HFFc6 (cell line): ENCODE measurements around the gene THSD7A. TPM values are rescaled to one million over a fixed set of nuclear protein-coding genes. Genes with fewer than 3 reads are reported as not detected.

Source experiments
- DNase-seq: peaks from one replicate; pipeline ENCODE4 v3.0.0-alpha.2; 2018
- H3K27ac Mint-ChIP-seq: 2 replicates; pipeline ENCODE4 v1.8.0; 2020; ENCODE audit warnings: mild to moderate bottlenecking, mixed read lengths
- H3K27me3 Mint-ChIP-seq: 2 replicates; pipeline ENCODE4 v1.8.0; 2021; ENCODE audit warnings: mild to moderate bottlenecking, moderate library complexity, mixed read lengths; ENCODE audit not compliant: insufficient read depth
- H3K36me3 Mint-ChIP-seq: 2 replicates; pipeline ENCODE4 v1.8.0; 2021; ENCODE audit warnings: low read depth, mixed read lengths
- H3K4me1 Mint-ChIP-seq: 2 replicates; pipeline ENCODE4 v1.8.0; 2020; ENCODE audit warnings: low read depth, mixed read lengths
- H3K4me3 Mint-ChIP-seq: 2 replicates; pipeline ENCODE4 v1.8.0; 2020; ENCODE audit warnings: mild to moderate bottlenecking, moderate library complexity, mixed read lengths
- H3K9me3 Mint-ChIP-seq: 2 replicates; pipeline ENCODE4 v1.8.0; 2020; ENCODE audit warnings: mild to moderate bottlenecking, mixed read lengths
- CTCF ChIP-seq: fragments of 200-600 bp; sonication (generic); IDR thresholded peaks from 2 replicates; pipeline ENCODE4 v1.5.0; 2021; ENCODE audit warnings: antibody characterized with exemption, mild to moderate bottlenecking
- total RNA-seq, 6 experiments: library from RNA; stranded (reverse); fragmentation: NEBNext Ultra II Directional; extraction: Animal tissue kit (Norgen Biotek cat#: 25700); gene quantifications; 2 replicates in 1 of 6; 3 replicates in 5 of 6; pipeline ENCODE4 v1.2.3, GENCODE V29; 2021

The THSD7A gene
- total RNA-seq, 6 experiments from 2014 or later = not detected

DNA sequence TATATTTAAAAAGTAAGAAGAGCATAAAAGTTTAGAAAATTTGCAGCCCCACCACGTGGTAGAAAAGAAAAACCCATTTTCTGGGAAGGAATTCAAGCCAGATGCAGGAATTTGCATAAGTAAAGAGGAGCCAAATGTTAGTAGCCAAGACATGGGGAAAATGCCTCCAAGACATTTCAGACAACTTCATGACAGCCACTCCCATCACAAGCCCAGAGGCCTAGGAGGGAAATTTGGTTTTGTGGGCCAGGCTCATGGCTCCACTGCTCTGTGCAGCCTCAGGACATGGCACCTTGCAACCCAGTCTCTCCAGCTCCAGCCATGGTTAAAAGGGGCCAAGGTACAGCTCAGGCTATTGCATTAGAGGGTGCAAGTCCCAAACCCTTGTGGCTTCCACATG lies 411.9 kb downstream of the THSD7A start:
- H3K4me1 Mint-ChIP-seq = no peaks in the 10 kb centered on the region
- H3K27me3 Mint-ChIP-seq = no peaks in the 10 kb centered on the region
- H3K36me3 Mint-ChIP-seq = no peaks in the 10 kb centered on the region
- no peak overlapping the region for H3K27ac Mint-ChIP-seq
- no peak for DNase-seq
- H3K9me3 Mint-ChIP-seq = peaks cover 39% of the 10 kb centered on the region
- H3K4me3 Mint-ChIP-seq = no peak overlapping the region
- no peak for TF ChIP-seq CTCF

DNA sequence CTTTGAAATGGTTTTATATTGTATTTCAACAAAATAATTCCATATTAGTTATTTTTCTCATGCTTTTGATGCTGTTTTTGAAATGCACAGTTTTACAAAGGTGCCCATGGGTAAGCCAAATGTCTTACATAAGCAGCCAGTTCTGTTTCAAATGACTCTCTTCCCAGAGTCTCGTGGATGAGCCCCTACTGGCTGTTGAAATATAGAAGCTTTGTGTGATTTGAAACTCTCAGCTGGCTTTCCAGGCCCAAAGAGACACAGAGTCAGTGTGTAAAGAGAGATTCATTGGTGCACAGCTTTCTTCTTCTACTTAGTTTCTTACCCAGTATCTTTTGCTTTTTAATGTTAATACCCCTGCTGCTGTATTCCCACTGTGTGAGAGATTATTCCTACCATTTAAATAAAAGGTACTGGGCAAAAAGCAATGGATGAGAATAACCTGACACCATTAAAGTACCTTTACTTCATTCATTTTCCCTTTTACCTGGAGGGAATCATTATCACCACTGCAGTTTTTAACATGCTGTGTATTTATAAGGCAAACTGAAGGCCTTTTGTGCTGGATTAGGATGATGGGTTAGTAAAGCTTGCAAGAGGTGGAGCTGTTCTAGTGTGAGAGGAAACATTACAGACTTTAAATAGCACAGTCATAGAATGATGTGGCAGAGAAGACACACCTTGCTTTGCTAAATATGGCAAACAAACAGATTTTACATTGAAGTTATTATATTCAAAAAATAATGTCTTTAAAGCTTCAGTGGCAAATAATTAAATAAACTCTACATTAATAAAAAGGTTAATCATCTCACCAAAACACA lies 415.1 kb downstream of the THSD7A start:
- Mint-ChIP-seq H3K36me3 (no peaks in the 10 kb centered on the region), H3K4me3 (no peak overlapping the region), H3K4me1 (no peaks in the 10 kb centered on the region), H3K27me3 (no peaks in the 10 kb centered on the region; the same call in 1 of the 2 replicates), H3K27ac (no peak overlapping the region), H3K9me3 (peaks cover 45% of the 10 kb centered on the region)
- no peak for DNase-seq
- no peak for TF ChIP-seq CTCF

GRCh38 chr7:11415101-11415500 lies 416.9 kb downstream of the THSD7A start:
- Mint-ChIP-seq H3K36me3 (no peaks in the 10 kb centered on the region), H3K27ac (no peak overlapping the region)

GRCh38 chr7:11413901-11414300 lies 418.1 kb downstream of the THSD7A start:
- H3K36me3 Mint-ChIP-seq = no peaks in the 10 kb centered on the region
- no peak overlapping the region for H3K27ac Mint-ChIP-seq
- no peaks in the 10 kb centered on the region; the same call in 1 of the 2 replicates for H3K27me3 Mint-ChIP-seq
- no peak overlapping the region for H3K4me3 Mint-ChIP-seq
- H3K9me3 Mint-ChIP-seq = peaks cover 23% of the 10 kb centered on the region
- DNase-seq = no peak
- TF ChIP-seq CTCF = no peak
- H3K4me1 Mint-ChIP-seq = no peaks in the 10 kb centered on the region

More at GRCh38 chr7:11415101-11415500, 416.9 kb downstream of the THSD7A start:
- no peak for TF ChIP-seq CTCF
- Mint-ChIP-seq H3K4me3 (no peak overlapping the region), H3K27me3 (no peaks in the 10 kb centered on the region; the same call in 1 of the 2 replicates), H3K9me3 (peaks cover 33% of the 10 kb centered on the region), H3K4me1 (no peaks in the 10 kb centered on the region)
- DNase-seq = no peak

DNA sequence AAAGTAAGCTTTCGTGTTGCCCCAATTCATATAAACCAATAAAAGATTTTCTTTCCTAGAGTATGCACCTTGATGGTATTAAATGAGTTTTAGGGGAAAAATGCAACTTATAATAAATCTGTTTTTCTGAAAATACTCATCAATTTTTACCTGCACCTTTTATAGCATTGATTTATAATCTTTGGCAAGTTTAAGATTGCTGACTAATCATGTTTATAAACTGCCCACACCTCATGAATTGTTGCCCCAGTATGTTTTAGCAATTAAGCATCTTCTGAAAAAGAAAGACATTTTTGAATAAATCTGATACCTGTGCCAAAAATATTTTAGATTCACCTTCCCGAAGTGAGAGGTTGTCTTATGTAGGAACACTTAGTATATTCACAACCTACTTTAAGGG lies 420.0 kb downstream of the THSD7A start:
- DNase-seq = no peak
- Mint-ChIP-seq H3K27me3 (no peaks in the 10 kb centered on the region; the same call in 1 of the 2 replicates), H3K9me3 (peaks cover 23% of the 10 kb centered on the region), H3K36me3 (no peaks in the 10 kb centered on the region), H3K4me1 (no peaks in the 10 kb centered on the region), H3K4me3 (no peak overlapping the region), H3K27ac (no peak overlapping the region)
- no peak for TF ChIP-seq CTCF
